GM19035 (cell line): ENCODE measurements around the gene PDLIM7.

ENCODE experiments used
- ATAC-seq: cut with Tn5 transposase; IDR thresholded peaks from one replicate; pipeline ENCODE4 v1.9.1; 2021; ENCODE audit not compliant: unreplicated experiment

Gene PDLIM7

DNA sequence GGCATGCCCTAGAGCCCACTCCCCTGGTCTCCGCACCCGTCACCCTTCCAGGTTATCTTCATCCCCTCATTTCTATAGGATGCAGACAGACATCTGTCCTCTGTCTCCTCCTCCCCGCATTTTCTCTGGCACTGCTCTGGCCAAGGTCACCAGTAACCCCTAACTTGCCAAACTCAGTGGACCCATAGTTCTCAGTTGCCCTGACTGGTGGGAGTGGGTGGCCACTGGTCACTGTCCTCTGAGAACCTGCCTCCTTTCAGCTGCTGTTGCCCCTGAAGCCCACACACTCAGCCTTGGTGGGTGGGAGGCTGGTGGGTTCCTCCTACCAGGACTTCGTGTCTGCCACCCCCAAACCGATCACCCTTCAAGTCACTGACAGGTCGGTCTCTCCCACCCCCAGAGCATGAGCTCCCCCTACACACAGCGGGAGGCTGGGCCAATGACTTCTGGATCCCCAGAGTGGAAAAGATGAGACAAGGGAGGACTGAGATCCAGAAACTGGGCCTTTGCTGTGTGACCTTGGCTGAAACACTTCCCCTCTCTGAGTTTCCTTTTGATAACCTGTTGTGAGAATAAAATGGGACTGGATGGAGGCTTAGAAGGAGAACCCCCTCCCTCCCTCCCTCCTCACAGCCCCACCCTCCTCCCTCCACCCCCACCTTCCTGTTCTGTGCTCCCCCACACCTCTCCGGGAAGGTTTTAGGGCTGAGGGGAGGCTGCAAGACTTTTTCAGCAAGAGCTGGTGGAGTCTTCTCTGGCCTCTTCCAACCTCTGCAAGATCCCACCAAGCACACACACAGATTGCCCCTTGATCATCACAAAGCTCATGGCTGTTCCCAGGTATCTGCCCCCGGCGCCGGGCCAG lies 21.6 kb downstream of the PDLIM7 start:
- ATAC-seq = no peak

GRCh38 chr5:177474846-177475562 lies 22.4 kb downstream of the PDLIM7 start:
- ATAC-seq = no peak

DNA sequence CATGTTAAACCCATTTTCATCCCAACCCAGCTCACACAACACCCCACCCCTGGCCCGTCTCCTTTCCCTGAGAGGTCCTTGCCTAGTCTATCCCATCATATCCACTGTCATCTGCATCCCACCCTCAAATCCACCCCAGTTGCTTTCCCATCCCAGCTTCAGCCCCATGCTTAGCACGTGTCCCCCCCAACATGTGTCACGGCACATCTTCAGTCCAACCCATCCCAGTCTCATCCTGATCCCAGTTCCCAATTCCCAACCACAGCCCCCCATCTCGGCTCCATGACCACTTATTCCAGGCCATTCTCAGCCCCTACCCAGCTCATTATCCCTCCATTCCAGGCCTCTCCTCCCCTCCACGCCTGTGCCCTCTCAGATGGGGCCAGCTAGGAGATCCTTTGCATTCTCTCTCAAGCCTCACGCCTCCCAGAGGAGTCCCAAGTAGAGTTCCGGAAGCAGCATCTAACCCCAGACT lies 23.4 kb downstream of the PDLIM7 start:
- ATAC-seq = no peak

- ATAC-seq = no peak
These were observed 23.9 kb downstream of the PDLIM7 start, which contains the start of gene DBN1 for GRCh38 chr5:177473443-177474001. DBN1 (minus strand) TSS chr5:177473634; CDS start chr5:177473521, 113 bp downstream.

- no peak for ATAC-seq
These were observed 24.7 kb downstream of the PDLIM7 start for GRCh38 chr5:177472460-177473442.

- ATAC-seq = no peak
These were observed 25.6 kb downstream of the PDLIM7 start for GRCh38 chr5:177471610-177472356.

DNA sequence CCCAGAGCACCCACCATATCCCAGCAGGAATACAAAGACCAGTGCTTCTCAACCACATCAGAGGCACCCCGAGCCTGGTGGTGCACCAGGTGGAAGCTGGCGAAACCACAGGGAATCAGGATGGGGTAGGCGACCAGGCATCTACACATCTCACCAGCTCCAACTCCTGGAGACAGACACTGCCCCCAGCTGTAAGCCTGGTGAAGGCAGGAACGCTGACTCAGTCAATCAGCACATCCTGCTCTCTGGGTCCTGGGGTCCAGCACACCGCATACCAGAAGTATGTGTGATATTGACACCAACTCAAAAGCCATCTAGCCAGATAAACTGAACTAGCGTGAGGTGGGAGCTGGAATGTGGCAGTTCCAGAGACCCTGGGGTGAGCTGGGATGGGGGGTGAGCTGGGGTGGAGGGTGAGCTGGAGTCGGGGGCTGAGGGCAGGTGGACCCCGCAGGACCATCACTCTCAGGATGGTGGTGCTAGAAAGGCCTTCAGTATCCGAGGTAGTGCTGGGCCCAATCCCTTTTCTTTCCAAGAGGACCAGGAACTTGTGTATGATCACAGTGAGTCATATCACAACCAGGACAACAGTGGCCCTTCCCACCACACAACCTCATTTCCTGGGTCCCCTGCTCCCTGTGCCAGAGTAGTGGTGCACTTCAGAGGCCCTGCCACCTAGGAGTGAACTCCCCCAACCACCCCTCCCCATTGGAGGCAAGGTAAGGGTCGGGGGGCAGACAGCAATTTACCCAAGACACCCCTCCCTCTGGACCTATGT lies 26.5 kb downstream of the PDLIM7 start:
- ATAC-seq = no peak

DNA sequence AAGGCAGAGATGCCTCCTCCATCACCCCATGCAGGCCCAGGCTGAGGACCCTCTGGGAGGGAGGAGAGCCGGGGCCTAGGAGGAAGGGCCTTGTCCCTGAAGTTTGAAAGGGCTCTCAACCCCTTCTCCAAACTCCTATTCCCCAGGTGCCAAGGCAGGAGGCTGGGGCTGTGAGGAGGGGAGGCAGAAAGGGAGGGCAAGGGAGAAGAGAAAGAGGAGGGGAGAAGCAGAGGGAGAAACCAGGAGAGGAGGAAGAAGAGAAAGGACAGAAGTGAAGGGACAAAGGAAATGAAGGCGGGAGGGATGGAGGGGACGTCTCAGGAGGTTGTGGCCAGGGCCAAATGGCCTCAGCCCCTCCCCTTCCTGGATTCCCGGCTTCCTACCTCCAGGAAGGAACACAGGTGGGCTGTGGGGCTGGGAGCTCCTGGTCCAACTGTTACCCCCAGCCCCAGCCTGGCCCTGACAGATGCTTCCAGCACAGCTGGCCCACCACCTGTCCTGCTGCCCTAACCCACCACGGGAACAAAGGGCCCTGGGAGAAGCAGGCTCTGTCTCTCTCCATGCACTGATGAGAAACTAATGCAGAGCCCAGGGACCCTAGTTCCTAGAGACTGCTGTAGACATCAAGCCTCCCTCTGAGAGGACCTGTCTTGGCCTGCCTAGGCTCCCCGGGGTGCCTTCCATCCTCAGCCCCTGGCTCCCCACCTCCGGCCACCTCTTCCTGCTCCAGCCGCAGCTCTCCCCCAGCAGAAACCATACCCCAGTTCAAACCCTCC lies 27.5 kb downstream of the PDLIM7 start:
- no peak for ATAC-seq

DNA sequence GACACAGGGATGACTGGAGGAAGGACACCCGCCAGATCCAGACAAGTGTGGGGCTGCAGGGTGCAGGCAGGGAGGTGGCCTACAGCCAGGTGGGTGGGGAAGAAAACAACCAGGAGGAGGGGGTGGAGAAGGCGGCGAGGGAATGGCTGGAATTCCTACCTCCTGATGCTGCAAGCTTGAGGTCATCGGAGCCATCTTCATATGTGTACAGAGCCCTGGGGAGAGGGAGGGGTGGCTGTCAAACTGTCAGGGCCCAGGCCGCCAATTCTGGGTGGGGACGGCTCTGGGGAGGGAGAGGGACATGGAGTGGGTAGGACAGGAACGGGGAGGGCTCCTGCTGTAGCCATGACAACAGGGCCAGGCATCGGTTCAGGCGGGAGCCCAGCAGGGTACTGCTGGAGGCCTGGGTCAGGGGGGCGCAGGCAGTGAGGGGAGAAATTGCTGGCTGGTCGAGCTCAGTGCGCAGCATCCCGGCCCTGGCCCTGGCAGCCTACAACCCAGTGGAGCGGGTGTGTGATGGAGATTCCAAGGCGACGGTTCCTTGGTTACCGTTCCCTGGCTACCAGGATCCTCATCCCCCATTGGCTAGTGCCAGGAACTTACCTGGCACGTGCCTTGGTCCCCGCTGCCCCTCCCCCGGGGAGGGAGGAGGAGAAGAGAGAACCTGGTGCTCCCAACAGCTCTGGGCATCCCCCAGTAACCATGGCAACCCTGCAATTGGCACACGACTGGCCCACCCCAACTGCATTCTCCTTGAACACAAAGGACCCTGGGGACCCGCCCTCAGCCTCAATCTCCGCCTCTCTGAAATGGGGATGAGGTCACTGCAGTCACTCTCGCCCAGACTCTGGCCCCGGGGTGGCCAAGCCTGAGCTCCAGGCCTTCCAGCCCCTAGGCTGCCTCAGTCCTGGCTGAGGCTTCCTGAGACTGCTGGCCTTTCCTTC lies 28.4 kb downstream of the PDLIM7 start:
- ATAC-seq = no peak

DNA sequence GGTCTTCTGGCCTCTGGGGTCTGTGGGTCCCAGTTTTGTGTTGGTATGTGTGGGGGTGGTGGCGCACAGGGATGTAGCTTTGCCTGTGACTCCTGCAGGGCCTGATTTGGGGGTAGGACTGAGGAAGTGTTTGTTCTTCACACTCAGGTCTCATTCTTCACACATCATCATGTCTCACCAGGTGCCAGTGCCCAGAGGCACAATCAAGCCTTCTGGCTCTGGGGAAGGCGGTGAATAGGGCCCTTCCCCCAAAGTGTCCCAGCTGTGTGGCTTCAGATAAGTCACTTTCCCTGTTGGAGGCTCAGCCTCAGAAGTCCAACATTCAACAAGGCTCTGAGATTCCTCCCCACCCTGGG lies 29.1 kb downstream of the PDLIM7 start:
- no peak for ATAC-seq

- no peak for ATAC-seq
These were observed 30.0 kb downstream of the PDLIM7 start for GRCh38 chr5:177467436-177467835.

DNA sequence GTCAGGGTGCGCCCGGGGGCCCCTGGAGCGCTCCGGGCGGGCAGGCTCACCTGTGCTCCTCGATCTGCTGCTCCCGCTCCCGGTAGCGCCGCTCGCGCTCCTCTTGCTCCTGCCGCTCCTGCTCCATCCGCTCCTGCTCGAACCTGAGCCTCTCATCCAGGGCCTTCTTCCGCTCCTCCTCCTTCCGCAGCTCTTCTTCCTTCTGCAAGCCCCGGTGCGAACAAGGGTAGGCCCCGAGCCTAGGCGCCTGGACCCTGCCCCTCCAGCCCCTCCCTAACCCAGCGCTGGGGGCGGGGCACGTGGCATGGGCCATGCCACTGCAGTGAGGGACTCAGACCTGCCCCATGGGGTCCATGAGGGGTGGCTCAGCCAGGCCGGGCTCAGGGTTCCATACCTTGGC lies 30.5 kb downstream of the PDLIM7 start:
- no peak for ATAC-seq

- ATAC-seq = no peak
These were observed 32.4 kb downstream of the PDLIM7 start for GRCh38 chr5:177465044-177465443.

DNA sequence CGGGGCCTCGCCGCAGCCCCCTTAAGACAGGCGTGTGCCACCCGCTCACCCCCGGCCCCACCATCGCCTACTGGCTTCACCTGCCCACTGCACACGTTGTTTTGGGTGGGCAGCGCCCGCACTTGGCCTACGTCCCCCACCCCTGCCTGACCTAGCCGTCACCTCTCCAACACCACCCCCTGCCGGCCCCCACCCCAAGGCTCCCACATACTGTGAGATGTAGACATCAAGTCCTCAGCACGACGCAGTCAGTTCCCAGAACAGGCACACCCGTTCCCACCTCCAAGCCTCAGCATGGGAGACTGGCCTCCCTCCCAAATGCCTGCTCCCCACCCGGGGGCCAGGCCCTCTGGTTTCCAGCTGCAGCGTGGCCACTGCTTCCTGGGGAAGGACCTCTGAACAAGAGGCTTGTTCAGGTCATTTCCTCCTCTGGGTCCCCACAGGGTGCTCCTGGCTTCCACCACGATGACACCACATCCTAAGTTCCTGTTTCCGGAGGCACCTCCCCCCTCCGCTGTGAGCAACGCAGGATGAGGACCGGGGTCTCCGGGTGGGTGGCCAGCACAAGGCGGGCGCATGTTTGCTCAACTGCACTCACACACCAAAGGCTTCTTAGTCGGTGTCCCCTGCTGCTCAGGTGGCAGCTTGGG lies 35.3 kb downstream of the PDLIM7 start:
- no peak for ATAC-seq

- ATAC-seq = no peak
These were observed 37.4 kb downstream of the PDLIM7 start for GRCh38 chr5:177459819-177460628.

DNA sequence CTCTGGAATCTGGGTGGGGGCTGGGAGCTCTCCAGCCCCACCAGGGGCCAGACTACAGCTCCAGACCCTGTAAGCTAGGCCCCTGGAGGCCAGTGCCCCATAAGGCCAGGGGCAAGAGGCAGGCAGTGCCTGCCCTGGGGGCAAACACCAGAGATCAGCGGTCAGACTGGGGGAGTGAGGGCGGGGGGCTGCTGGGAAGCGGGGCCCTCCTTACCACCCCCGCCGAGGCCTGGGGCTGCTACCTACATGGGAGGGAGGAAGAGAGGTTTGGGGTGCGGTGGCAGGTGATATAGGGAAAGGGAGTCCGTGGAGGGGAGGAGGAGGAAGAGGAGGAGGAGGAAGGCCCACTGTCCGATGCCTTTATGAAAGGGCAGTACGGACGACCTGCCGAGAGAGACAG lies 38.0 kb downstream of the PDLIM7 start:
- ATAC-seq = no peak
